ENCODE measurements around the gene LRRC8E. TPM values are rescaled to one million over a fixed set of nuclear protein-coding genes. Genes with fewer than 3 reads are reported as not detected.
A peak's percentile ranks its signal among the peaks of the same experiment; 100 is the strongest.

The LRRC8E gene
- total RNA-seq, 1 donor from 2014 or later: not detected

DNA sequence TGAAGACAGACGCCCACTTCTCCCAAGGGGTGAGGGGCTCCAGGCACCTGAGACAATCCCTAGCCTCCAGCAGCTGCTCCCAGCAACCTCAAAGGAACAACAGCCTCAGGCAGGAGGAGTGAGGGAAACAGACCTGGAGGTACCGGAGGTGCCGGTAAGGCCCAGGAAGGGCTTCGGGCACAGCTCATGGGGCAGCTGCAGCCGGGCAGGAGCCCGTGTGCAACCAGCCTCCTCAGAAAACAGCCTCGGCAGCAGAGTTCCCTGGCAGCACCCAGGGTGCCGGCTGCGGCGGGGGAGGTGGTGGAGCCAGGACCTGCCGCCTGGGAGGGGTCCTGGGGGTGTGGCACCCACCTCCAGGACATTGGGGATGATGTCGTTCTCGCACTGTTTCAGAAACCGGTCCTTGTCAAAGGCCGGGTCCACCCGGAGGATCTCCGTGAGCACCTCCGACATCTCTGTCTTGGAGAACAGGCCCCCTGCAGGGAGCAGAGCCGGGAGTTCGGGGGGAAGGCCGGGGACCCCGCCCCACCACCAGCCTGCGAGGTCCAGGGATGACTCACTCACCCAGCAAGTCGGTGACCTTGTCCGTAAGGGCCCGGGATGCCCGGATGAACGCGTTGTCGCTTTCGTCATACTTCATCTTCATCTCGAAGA, 44.1 kb downstream of the LRRC8E start:
- DNase-seq: no peak

DNA sequence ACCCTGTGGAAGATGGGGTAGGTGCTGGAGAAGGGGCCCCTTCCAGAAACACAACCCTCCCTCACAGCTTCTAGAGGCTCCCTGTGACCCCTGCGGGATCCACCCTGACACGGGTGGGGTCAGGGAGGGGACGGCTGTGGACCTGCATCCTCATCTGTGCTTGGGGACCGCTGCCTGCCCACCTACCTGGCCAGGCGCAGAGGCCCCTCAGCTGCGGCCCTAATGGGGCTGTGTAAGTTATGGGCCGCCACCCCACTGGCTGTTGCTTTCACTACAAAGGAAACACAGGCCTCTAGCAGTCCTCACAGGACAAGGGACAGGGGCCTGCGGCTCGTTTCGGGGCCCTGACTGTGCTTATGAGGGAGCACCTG, 44.6 kb downstream of the LRRC8E start:
- no peak for DNase-seq

DNA sequence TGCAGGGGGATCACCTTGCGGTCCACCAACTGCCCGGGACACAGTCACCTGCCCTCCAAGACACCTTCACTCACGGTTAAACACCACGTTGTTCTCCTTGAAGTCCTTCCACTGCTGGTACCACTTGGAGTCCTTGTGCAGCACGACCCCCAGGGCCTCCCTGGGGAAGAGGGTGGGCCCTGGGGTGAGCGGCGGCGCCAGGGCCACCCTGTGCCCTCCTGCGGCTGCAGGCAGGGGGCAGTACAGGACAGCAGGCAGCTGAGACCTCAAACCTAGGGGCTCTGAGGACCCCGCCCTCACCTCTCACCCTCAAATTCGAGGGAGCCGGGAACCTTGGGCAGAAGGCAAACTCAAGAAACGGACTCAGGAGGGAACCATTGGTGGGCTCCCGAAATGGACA, 45.1 kb downstream of the LRRC8E start:
- DNase-seq: no peak

- DNase-seq: no peak
These were observed 45.8 kb downstream of the LRRC8E start for GRCh38 chr19:7933828-7934725.

DNA sequence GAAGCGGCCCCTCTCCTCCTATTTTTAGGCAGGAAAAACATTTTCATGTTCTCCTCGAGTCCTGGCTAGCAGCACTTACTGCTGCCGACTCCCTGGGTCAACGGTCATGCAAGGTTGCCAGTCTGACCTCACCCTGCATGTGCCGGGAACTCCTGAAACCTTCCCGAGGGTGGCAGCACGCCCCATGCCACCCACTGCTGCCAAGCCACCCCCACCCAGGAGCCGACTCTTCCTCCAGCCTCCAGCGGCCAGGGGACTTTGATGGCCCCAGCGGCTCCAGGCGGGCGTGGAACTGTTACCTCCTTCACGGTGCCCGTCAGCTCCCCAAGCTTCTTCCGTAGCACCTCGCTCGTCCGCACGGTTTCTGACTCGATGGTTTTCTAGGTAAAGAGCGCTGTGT, 46.5 kb downstream of the LRRC8E start:
- no peak for DNase-seq

DNA sequence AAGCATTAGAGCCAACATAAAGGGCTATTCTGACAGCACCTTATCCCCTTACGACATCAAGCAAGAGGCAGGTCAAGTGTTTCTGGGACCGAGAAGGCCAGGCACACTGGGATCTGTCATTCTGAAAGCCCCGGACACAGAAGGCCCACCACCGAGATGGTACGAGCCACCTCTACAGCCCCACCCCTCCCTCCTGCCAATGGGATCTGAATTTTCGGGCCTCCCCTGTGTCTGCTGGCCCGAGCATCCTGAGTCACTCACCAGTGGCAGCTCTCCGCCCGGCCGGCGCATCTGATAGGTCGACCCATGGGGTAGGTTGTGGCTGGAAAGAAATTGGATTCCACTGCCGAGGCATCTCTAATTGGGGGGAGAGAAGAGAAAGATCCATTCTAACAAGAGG, 52.5 kb downstream of the LRRC8E start:
- no peak for DNase-seq

- no peak for DNase-seq
These were observed 53.7 kb downstream of the LRRC8E start for GRCh38 chr19:7941895-7942596.

GRCh38 chr19:7942981-7943443, 54.7 kb downstream of the LRRC8E start:
- DNase-seq: no peak

- peak; percentile 99 for DNase-seq
These were observed 55.3 kb downstream of the LRRC8E start, which contains the start of gene TIMM44 for GRCh38 chr19:7943444-7944176. Gene TIMM44, minus strand, starts transcription at chr19:7943666. Its CDS starts 15 bp downstream, at chr19:7943651.

GRCh38 chr19:7944177-7944761, 56.0 kb downstream of the LRRC8E start:
- peak; percentile 69 for DNase-seq

GRCh38 chr19:7947939-7948338, 59.6 kb downstream of the LRRC8E start:
- DNase-seq: no peak

Other genes starting within 250 kb of the LRRC8E start
- 0.94 TPM for gene RETN, start 219.5 kb upstream of the LRRC8E start, total RNA-seq
- gene MCEMP1, start 211.4 kb upstream of the LRRC8E start, total RNA-seq: 0.78 TPM
- 16.7 TPM for gene TRAPPC5, start 207.7 kb upstream of the LRRC8E start, total RNA-seq
- not detected for gene FCER2, start 186.4 kb upstream of the LRRC8E start, total RNA-seq
- 0.31 TPM for gene CLEC4G, start 156.4 kb upstream of the LRRC8E start, total RNA-seq
- gene CD209, start 141.0 kb upstream of the LRRC8E start, total RNA-seq: 0.47 TPM
- gene CLEC4M, start 125.3 kb upstream of the LRRC8E start, total RNA-seq: not detected
- 44.5 TPM for gene EVI5L, start 58.3 kb upstream of the LRRC8E start, total RNA-seq
- gene PRR36, start 14.1 kb upstream of the LRRC8E start, total RNA-seq: 4.1 TPM
- 6.7 TPM for gene MAP2K7, start 15.4 kb downstream of the LRRC8E start, total RNA-seq
- not detected for gene TGFBR3L, start 26.3 kb downstream of the LRRC8E start, total RNA-seq
- 6.2 TPM for gene SNAPC2, start 31.8 kb downstream of the LRRC8E start, total RNA-seq
- 15.4 TPM for gene CTXN1, start 37.6 kb downstream of the LRRC8E start, total RNA-seq
- gene TIMM44, start 55.2 kb downstream of the LRRC8E start, total RNA-seq: 20.9 TPM
- 16.2 TPM for gene ELAVL1, start 117.1 kb downstream of the LRRC8E start, total RNA-seq
- gene CCL25, start 164.2 kb downstream of the LRRC8E start, total RNA-seq: 0.31 TPM

Data from occipital lobe (tissue), 2 donors.